T-helper 2 cell treated with Interferon-gamma antibody and Interleukin-4, amounts not matched to agents 100 ng/mL and 5 ng/mL, for 36 hours (primary cell): ENCODE data around the gene TMEM175. TPM values are rescaled to one million over a fixed set of nuclear protein-coding genes. Genes with fewer than 3 reads are reported as not detected.
"Not testable (repeated sequence)": the region's sequence is repeated elsewhere in the genome, so short reads cannot be mapped to it uniquely, and the experiment has no call there.

Source experiments
- intact Hi-C: fragments of 100-400 bp; cut with micrococcal nuclease; formaldehyde crosslinking; loops from one replicate; pipeline ENCODE4 v1.15.1; 2023
- total RNA-seq: library from RNA; stranded (reverse); gene quantifications from 2 replicates; pipeline ENCODE4 v1.2.3, GENCODE V29; 2022

TMEM175 gene
- total RNA-seq, 1 donor from 2014 or later = 23.6 TPM

GRCh38 chr4:915041-915474, 17.2 kb upstream of the TMEM175 start:
- intact Hi-C loops = no loop called here

- intact Hi-C loops = no loop called here
These were observed 16.7 kb upstream of the TMEM175 start for GRCh38 chr4:915595-915994.

GRCh38 chr4:917466-917865, 14.8 kb upstream of the TMEM175 start:
- intact Hi-C loops = no loop called here

GRCh38 chr4:917992-918391, 14.3 kb upstream of the TMEM175 start:
- intact Hi-C loops = no loop called here

GRCh38 chr4:918591-918990, 13.7 kb upstream of the TMEM175 start:
- intact Hi-C loops = not testable (repeated sequence)

- intact Hi-C loops = not testable (repeated sequence)
These were observed 13.1 kb upstream of the TMEM175 start for GRCh38 chr4:919004-919680.

GRCh38 chr4:921830-922331, 10.4 kb upstream of the TMEM175 start:
- intact Hi-C loops = no loop called here

- intact Hi-C loops = no loop called here
These were observed 7.9 kb upstream of the TMEM175 start for GRCh38 chr4:924107-925096.

- intact Hi-C loops = no loop called here
These were observed 7.1 kb upstream of the TMEM175 start for GRCh38 chr4:925171-925570.

- intact Hi-C loops = no loop called here
These were observed 6.3 kb upstream of the TMEM175 start for GRCh38 chr4:925771-926500.

- intact Hi-C loops = no loop called here
These were observed 5.7 kb upstream of the TMEM175 start for GRCh38 chr4:926538-926937.

GRCh38 chr4:927566-927965, 4.7 kb upstream of the TMEM175 start:
- intact Hi-C loops = not testable (repeated sequence)

- intact Hi-C loops = no loop called here
These were observed 3.0 kb upstream of the TMEM175 start for GRCh38 chr4:929096-929765.

GRCh38 chr4:930028-930551, 2.2 kb upstream of the TMEM175 start:
- intact Hi-C loops = loop anchor here (1.0 to 5.0 kb wide), 6 partner anchors 57 to 417 kb away; partner anchors contain the start of genes FGFRL1, IDUA, MAEA and PCGF3

- intact Hi-C loops = loop anchor here (1.0 to 5.0 kb wide), 6 partner anchors 56 to 416 kb away; partner anchors contain the start of genes FGFRL1, IDUA, MAEA and PCGF3
These were observed 1.4 kb upstream of the TMEM175 start for GRCh38 chr4:930827-931193.

GRCh38 chr4:931194-931959, 883 bp upstream of the TMEM175 start:
- intact Hi-C loops = loop anchor here (5.0 kb wide), 5 partner anchors 81 to 416 kb away; partner anchors contain the start of genes FGFRL1, MAEA, PCGF3 and UVSSA

GRCh38 chr4:932713-933070, 432 bp downstream of the TMEM175 start:
- intact Hi-C loops = loop anchor here (1.0 to 5.0 kb wide), 8 partner anchors 41 to 415 kb away; partner anchors contain the start of genes DGKQ, FGFRL1, MAEA and PCGF3

- intact Hi-C loops = not testable (repeated sequence)
These were observed 7.2 kb downstream of the TMEM175 start for GRCh38 chr4:939508-939907.

GRCh38 chr4:945274-946102, 13.2 kb downstream of the TMEM175 start:
- intact Hi-C loops = no loop called here
